Glutamatergic neuron (in vitro differentiated cells): ENCODE results near the gene MIA2. TPM values are rescaled to one million over a fixed set of nuclear protein-coding genes. Genes with fewer than 3 reads are reported as not detected.
"Not testable (repeated sequence)": the region's sequence is repeated elsewhere in the genome, so short reads cannot be mapped to it uniquely, and the experiment has no call there.

Experiments used
- DNase-seq: peaks from one replicate; pipeline ENCODE4 v3.0.0; 2022
- H3K27ac Mint-ChIP-seq: one replicate; pipeline ENCODE4 v1.8.0; 2020; ENCODE audit warnings: mild to moderate bottlenecking, mixed read lengths, inconsistent platforms; ENCODE audit not compliant: unreplicated experiment
- H3K27me3 Mint-ChIP-seq: one replicate; pipeline ENCODE4 v1.8.0; 2020; ENCODE audit warnings: mild to moderate bottlenecking, moderate library complexity, mixed read lengths, inconsistent platforms; ENCODE audit not compliant: unreplicated experiment
- H3K36me3 Mint-ChIP-seq: one replicate; pipeline ENCODE4 v1.8.0; 2020; ENCODE audit warnings: mild to moderate bottlenecking, mixed read lengths, inconsistent platforms; ENCODE audit not compliant: unreplicated experiment
- H3K4me1 Mint-ChIP-seq: one replicate; pipeline ENCODE4 v1.8.0; 2020; ENCODE audit warnings: mild to moderate bottlenecking, low read depth, mixed read lengths, inconsistent platforms; ENCODE audit not compliant: unreplicated experiment
- H3K4me3 Mint-ChIP-seq: one replicate; pipeline ENCODE4 v1.8.0; 2020; ENCODE audit warnings: mild to moderate bottlenecking, mixed read lengths, inconsistent platforms; ENCODE audit not compliant: unreplicated experiment
- H3K9me3 Mint-ChIP-seq: one replicate; pipeline ENCODE4 v1.8.0; 2020; ENCODE audit warnings: mild to moderate bottlenecking, moderate library complexity, mixed read lengths, inconsistent platforms; ENCODE audit not compliant: unreplicated experiment
- total RNA-seq: library from RNA; stranded (reverse); fragmentation: NEBNext Ultra II Directional; extraction: Animal tissue kit (Norgen Biotek cat#: 25700); gene quantifications from one replicate; pipeline ENCODE4 v1.2.1, GENCODE V29; 2021; ENCODE audit not compliant: unreplicated experiment
- TF ChIP-seq, protein P1 (sequence below): fragments of 200-600 bp; sonication (generic); IDR thresholded peaks from one replicate; pipeline ENCODE4 v1.5.0; 2021; ENCODE audit not compliant: partially characterized antibody, unreplicated experiment

Gene MIA2
- total RNA-seq, 1 donor from 2014 or later: 9.7 TPM

DNA sequence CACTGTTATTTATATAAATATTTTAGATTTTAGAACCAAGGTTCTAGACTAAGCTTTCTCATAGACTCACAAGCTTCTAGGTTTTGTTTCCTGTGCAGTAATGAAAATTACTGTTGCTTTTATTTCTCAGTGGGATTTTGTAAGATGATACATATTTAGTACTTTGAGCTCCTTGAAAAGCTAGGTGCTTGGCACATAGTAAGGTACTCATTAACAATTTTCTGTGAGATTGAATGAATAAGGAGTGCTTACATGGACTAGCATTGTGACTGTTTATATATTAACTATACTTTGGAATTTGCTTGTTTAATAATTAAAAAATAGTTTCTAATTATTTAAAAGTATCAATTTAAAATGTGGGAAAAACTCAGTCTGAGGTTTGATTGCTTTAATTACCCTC is 85.7 kb downstream of the MIA2 start:
- Mint-ChIP-seq H3K27ac (no peak overlapping the region), H3K9me3 (no peaks in the 10 kb centered on the region), H3K4me1 (no peaks in the 10 kb centered on the region), H3K27me3 (no peaks in the 10 kb centered on the region), H3K4me3 (no peak overlapping the region), H3K36me3 (no peaks in the 10 kb centered on the region)
- DNase-seq: no peak
- TF ChIP-seq, protein P1, sequence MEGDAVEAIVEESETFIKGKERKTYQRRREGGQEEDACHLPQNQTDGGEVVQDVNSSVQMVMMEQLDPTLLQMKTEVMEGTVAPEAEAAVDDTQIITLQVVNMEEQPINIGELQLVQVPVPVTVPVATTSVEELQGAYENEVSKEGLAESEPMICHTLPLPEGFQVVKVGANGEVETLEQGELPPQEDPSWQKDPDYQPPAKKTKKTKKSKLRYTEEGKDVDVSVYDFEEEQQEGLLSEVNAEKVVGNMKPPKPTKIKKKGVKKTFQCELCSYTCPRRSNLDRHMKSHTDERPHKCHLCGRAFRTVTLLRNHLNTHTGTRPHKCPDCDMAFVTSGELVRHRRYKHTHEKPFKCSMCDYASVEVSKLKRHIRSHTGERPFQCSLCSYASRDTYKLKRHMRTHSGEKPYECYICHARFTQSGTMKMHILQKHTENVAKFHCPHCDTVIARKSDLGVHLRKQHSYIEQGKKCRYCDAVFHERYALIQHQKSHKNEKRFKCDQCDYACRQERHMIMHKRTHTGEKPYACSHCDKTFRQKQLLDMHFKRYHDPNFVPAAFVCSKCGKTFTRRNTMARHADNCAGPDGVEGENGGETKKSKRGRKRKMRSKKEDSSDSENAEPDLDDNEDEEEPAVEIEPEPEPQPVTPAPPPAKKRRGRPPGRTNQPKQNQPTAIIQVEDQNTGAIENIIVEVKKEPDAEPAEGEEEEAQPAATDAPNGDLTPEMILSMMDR: no peak

DNA sequence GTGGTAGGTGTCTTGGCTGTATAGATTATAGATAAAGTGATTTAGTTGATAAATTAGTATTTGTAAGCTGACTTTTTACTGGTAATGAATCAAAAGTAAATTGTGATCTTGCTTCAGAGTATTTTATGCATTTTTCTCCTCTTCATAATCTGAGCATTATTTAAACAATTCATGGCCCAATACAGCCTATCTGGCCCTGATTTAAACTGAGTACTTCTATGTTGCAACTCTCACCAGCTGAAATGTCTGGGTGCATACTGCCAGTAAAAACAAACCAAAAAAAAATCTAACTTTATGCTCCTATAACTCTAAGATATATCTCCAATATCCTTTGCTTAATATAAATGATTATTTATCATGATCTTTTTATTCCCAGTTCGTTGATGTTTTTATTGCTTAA is 86.6 kb downstream of the MIA2 start:
- DNase-seq: no peak
- H3K27me3 Mint-ChIP-seq: no peaks in the 10 kb centered on the region
- no peaks in the 10 kb centered on the region for H3K4me1 Mint-ChIP-seq
- TF ChIP-seq, protein P1: no peak
- H3K9me3 Mint-ChIP-seq: no peaks in the 10 kb centered on the region
- no peaks in the 10 kb centered on the region for H3K36me3 Mint-ChIP-seq
- no peak overlapping the region for H3K27ac Mint-ChIP-seq
- H3K4me3 Mint-ChIP-seq: no peak overlapping the region

DNA sequence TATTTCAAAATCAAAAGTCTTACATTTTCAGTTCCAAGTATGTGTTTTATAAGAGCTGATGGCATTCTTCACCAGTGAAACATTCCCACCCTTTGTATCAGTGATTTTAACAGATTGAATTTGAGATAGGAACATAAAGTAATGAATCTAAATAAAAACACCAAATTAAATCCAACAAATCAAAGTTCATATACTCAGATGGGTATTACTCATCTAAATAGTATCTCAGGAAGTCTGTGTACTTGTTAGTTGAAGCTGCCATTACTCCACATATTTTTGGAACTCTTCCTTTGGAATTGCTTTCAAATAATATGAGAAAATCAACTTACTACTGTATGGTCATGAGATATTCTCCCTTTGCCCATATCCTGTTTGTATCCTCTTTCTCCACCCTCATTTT is 89.1 kb downstream of the MIA2 start:
- H3K9me3 Mint-ChIP-seq: no peaks in the 10 kb centered on the region
- no peak overlapping the region for H3K4me3 Mint-ChIP-seq
- TF ChIP-seq, protein P1: no peak
- no peaks in the 10 kb centered on the region for H3K4me1 Mint-ChIP-seq
- DNase-seq: no peak
- no peak overlapping the region for H3K27ac Mint-ChIP-seq
- H3K27me3 Mint-ChIP-seq: no peaks in the 10 kb centered on the region
- H3K36me3 Mint-ChIP-seq: no peaks in the 10 kb centered on the region

DNA sequence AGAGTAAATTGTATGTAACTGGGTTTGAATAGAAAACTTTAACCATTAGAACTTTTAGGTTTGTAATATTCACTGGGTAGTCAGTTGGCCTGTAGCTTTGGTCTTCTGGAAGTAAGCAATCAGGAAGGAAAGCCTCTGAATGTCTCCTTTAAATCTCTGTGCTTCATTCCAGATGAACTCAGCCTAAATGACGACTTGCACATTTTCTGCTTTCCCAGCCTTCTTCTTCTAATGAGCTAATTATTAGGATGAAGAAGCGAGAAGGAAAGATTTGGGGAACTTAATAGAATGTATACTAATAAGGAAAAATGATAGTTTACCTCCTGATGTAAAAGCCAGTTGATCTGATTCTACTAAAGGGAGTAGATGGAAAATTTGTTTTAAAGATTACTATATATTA is 90.4 kb downstream of the MIA2 start:
- no peak overlapping the region for H3K27ac Mint-ChIP-seq
- no peak for DNase-seq
- H3K4me3 Mint-ChIP-seq: no peak overlapping the region
- H3K9me3 Mint-ChIP-seq: no peaks in the 10 kb centered on the region
- no peaks in the 10 kb centered on the region for H3K27me3 Mint-ChIP-seq
- TF ChIP-seq, protein P1: no peak
- H3K4me1 Mint-ChIP-seq: no peaks in the 10 kb centered on the region
- H3K36me3 Mint-ChIP-seq: no peaks in the 10 kb centered on the region

- Mint-ChIP-seq H3K9me3 (no peaks in the 10 kb centered on the region), H3K4me3 (no peak overlapping the region), H3K27me3 (peaks cover 1% of the 10 kb centered on the region), H3K4me1 (no peaks in the 10 kb centered on the region), H3K36me3 (no peaks in the 10 kb centered on the region), H3K27ac (no peak overlapping the region)
- DNase-seq: no peak
- TF ChIP-seq, protein P1: no peak
Measured at GRCh38 chr14:39339003-39339402, 105.3 kb downstream of the MIA2 start.

GRCh38 chr14:39341126-39341525 is 107.4 kb downstream of the MIA2 start:
- DNase-seq, H3K36me3 Mint-ChIP-seq, H3K27ac Mint-ChIP-seq, H3K4me1 Mint-ChIP-seq, H3K4me3 Mint-ChIP-seq, H3K9me3 Mint-ChIP-seq, H3K27me3 Mint-ChIP-seq: not testable (repeated sequence)
